NCI-H1092 treated with DMSO at 0.1 percent for 48 hours (cell line): ENCODE results near the gene ASXL2.

Experiments
- DNase-seq: peaks from one replicate; lab custom pipeline; 2025; lab: John Stamatoyannopoulos, UW

The ASXL2 gene

DNA sequence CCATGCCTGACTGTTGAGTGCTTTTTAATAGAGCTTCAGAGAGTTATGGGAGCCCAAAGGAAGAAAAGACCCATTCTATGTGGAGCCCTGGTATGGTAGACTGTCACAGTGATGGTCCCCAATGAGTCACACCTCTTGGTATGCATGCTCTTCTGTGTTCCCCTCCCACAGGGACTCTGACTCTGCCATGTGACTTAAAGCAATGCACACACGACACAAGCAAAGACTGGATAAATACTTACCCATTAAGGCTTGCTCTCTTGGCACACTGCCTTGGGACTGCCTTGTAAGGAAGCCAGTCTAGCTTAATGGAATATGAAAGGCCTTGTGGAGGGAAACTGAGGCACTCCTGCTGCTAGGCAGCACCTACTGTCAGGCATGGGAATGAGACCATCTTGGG is 188.2 kb downstream of the ASXL2 start:
- DNase-seq: no peak

DNA sequence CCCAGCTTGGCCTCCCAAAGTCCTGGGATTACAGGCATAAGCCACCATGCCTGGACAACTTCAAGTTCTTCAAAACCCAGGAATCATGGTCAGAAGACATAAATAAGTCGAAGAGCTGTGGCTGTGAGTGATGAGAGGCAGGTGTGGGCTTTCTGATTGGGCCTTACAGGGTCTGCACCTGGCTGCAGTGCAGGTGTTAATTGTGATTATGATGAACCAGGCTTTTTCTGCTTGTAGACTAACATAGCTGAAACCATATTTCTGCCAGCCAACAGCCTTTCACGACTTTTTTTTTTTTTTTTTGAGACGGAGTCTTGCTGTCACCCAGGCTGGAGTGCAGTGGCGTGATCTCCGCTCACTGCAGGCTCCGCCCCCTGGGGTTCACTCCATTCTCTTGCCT is 190.1 kb downstream of the ASXL2 start:
- no peak for DNase-seq

DNA sequence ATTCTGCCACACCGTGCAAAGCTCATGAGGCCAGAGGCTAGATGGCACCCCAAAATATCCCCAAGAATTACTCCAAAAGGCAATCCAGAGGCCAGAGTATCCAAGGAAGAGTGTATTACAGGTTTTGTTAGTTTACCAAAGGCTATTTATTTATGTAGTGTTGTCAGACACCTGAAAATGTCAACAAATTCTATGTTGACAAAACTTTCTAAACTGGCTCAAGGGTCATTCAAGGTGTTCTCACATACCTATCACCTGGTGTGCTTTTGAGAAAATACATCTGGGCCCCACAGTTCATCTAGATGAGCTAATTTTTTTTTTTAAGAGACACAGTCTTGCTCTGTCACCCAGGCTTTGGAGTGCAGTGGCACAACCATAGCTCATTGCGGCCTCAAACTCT is 192.5 kb downstream of the ASXL2 start:
- no peak for DNase-seq

DNA sequence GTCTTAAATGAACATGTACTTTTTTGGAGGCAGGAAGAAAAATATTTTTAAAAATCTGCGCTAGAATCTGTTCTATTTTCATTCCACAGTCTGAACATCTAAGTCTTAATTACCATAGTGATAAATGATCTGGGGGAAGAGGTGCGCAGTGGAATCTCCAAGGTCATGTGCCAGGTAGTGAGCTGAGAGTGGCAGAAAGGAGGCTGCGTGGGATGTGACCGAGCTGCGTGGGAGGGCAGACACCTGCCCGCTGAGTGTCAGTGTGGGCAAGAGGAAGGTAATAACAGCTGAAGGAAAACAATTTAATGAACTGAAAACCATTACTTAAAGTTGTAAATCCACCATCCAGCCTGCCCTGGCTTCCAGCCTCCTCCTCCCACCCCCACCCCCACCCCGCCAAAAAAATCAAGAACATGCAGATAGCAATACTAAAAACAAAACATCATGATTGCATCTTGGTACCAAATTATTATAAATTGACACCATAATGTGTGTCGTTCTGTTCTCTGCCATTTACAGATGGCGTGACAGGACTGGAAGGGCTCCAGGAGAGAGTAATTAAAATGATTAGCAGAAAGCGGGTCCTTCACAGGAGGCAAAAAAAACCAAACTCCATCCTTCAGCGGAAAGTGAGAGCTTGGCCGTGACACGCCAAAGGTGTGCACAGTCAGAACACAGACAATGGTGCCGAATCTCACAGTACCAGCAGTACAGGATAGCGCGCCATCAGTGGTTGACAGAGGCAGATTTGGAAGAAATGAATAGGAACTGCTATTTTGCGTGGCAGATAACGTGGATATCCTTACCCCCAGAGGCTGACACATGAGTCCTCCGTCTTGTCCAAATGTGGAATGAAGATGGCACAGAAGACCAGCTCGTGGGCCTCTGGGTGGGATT is 193.5 kb downstream of the ASXL2 start:
- no peak for DNase-seq
